HG03439 (cell line): ENCODE measurements around the gene TCAF1.
"Not testable (repeated sequence)": the region's sequence is repeated elsewhere in the genome, so short reads cannot be mapped to it uniquely, and the experiment has no call there.

Source experiments
- ATAC-seq: cut with Tn5 transposase; IDR thresholded peaks from one replicate; pipeline ENCODE4 v1.9.1; 2021; ENCODE audit warnings: mild to moderate bottlenecking, moderate library complexity; ENCODE audit not compliant: unreplicated experiment

Gene TCAF1

GRCh38 chr7:143902332-143902899 is 440 bp upstream of the TCAF1 start:
- ATAC-seq = no peak

GRCh38 chr7:143901332-143901667 is 676 bp downstream of the TCAF1 start:
- no peak for ATAC-seq

GRCh38 chr7:143900230-143900766 is 1.7 kb downstream of the TCAF1 start:
- no peak for ATAC-seq

- ATAC-seq = no peak
These were observed 3.2 kb downstream of the TCAF1 start for GRCh38 chr7:143898810-143899209.

GRCh38 chr7:143896667-143897066 is 5.3 kb downstream of the TCAF1 start:
- ATAC-seq = no peak

- peak; percentile 99 for ATAC-seq
These were observed 9.3 kb downstream of the TCAF1 start for GRCh38 chr7:143892527-143893300.

- no peak for ATAC-seq
These were observed 10.5 kb downstream of the TCAF1 start for GRCh38 chr7:143891457-143891856.

GRCh38 chr7:143890558-143890957 is 11.4 kb downstream of the TCAF1 start:
- no peak for ATAC-seq

GRCh38 chr7:143889068-143889467 is 12.9 kb downstream of the TCAF1 start:
- ATAC-seq = no peak

GRCh38 chr7:143886826-143887477 is 15.0 kb downstream of the TCAF1 start:
- ATAC-seq = no peak

GRCh38 chr7:143885951-143886350 is 16.0 kb downstream of the TCAF1 start:
- ATAC-seq = no peak

GRCh38 chr7:143884969-143885559 is 16.9 kb downstream of the TCAF1 start:
- ATAC-seq = peak; percentile 86

- ATAC-seq = no peak
These were observed 17.6 kb downstream of the TCAF1 start for GRCh38 chr7:143884241-143884968.

- ATAC-seq = no peak
These were observed 19.3 kb downstream of the TCAF1 start for GRCh38 chr7:143882604-143883078.

- ATAC-seq = no peak
These were observed 19.9 kb downstream of the TCAF1 start for GRCh38 chr7:143882020-143882603.

GRCh38 chr7:143878884-143879283 is 23.1 kb downstream of the TCAF1 start:
- ATAC-seq = no peak

- ATAC-seq = no peak
These were observed 24.9 kb downstream of the TCAF1 start for GRCh38 chr7:143877098-143877497.

GRCh38 chr7:143876218-143876617 is 25.8 kb downstream of the TCAF1 start:
- no peak for ATAC-seq

GRCh38 chr7:143873242-143873641 is 28.7 kb downstream of the TCAF1 start:
- ATAC-seq = not testable (repeated sequence)

GRCh38 chr7:143871534-143871933 is 30.4 kb downstream of the TCAF1 start:
- not testable (repeated sequence) for ATAC-seq
